Activated naive CD8-positive, alpha-beta T cell treated with anti-CD3 and anti-CD28 coated beads for 36 hours (primary cell): Measurements from ENCODE around the gene LDLRAD4. TPM values are rescaled to one million over a fixed set of nuclear protein-coding genes. Genes with fewer than 3 reads are reported as not detected.

Source experiments
- DNase-seq: peaks from one replicate; pipeline ENCODE4 v3.0.0; 2021
- H3K27ac Mint-ChIP-seq: one replicate; pipeline ENCODE4 v1.8.0; 2022; ENCODE audit warnings: mild to moderate bottlenecking, moderate library complexity, mixed read lengths
- H3K27me3 Mint-ChIP-seq: one replicate; pipeline ENCODE4 v1.8.0; 2022; ENCODE audit warnings: mild to moderate bottlenecking, mixed read lengths
- H3K36me3 Mint-ChIP-seq: one replicate; pipeline ENCODE4 v1.8.0; 2021; ENCODE audit warnings: mild to moderate bottlenecking, mixed read lengths
- H3K4me1 Mint-ChIP-seq: one replicate; pipeline ENCODE4 v1.8.0; 2021; ENCODE audit warnings: mixed read lengths
- H3K4me3 Mint-ChIP-seq: one replicate; pipeline ENCODE4 v1.8.0; 2022; ENCODE audit warnings: mild to moderate bottlenecking, moderate library complexity, mixed read lengths
- H3K9me3 Mint-ChIP-seq: one replicate; pipeline ENCODE4 v1.8.0; 2022; ENCODE audit warnings: mixed read lengths
- total RNA-seq, 2 experiments: library from RNA; stranded (reverse); gene quantifications; one replicate each; pipeline ENCODE4 v1.2.3, GENCODE V29; 2021

Gene LDLRAD4
- total RNA-seq, 2 experiments from 2014 or later: 27.4 to 27.5 TPM

GRCh38 chr18:13446610-13447461, 228.3 kb downstream of the LDLRAD4 start:
- H3K9me3 Mint-ChIP-seq: no peaks in the 10 kb centered on the region
- peak overlapping the region; percentile 17 for H3K27ac Mint-ChIP-seq
- H3K27me3 Mint-ChIP-seq: no peaks in the 10 kb centered on the region
- DNase-seq: peak; percentile 65
- H3K36me3 Mint-ChIP-seq: peaks cover 5% of the 10 kb centered on the region
- H3K4me3 Mint-ChIP-seq: no peak overlapping the region
- peaks cover 34% of the 10 kb centered on the region for H3K4me1 Mint-ChIP-seq

GRCh38 chr18:13447621-13448334, 229.2 kb downstream of the LDLRAD4 start:
- Mint-ChIP-seq H3K27ac (no peak overlapping the region), H3K4me1 (peaks cover 36% of the 10 kb centered on the region), H3K9me3 (no peaks in the 10 kb centered on the region), H3K36me3 (peaks cover 5% of the 10 kb centered on the region), H3K4me3 (no peak overlapping the region), H3K27me3 (no peaks in the 10 kb centered on the region)
- DNase-seq: no peak

- no peaks in the 10 kb centered on the region for H3K27me3 Mint-ChIP-seq
- H3K27ac Mint-ChIP-seq: no peak overlapping the region
- no peaks in the 10 kb centered on the region for H3K9me3 Mint-ChIP-seq
- peaks cover 33% of the 10 kb centered on the region for H3K4me1 Mint-ChIP-seq
- peaks cover 3% of the 10 kb centered on the region for H3K36me3 Mint-ChIP-seq
- no peak overlapping the region for H3K4me3 Mint-ChIP-seq
- DNase-seq: no peak
Measured at GRCh38 chr18:13448335-13448795, 229.8 kb downstream of the LDLRAD4 start.

- Mint-ChIP-seq H3K9me3 (no peaks in the 10 kb centered on the region), H3K36me3 (peaks cover 2% of the 10 kb centered on the region), H3K27me3 (no peaks in the 10 kb centered on the region), H3K4me1 (peaks cover 25% of the 10 kb centered on the region), H3K27ac (no peak overlapping the region), H3K4me3 (no peak overlapping the region)
- no peak for DNase-seq
Measured at GRCh38 chr18:13449651-13450050, 231.1 kb downstream of the LDLRAD4 start.

- Mint-ChIP-seq H3K27ac (peak overlapping the region; percentile 38), H3K9me3 (no peaks in the 10 kb centered on the region), H3K4me1 (peaks cover 28% of the 10 kb centered on the region), H3K4me3 (no peak overlapping the region), H3K27me3 (no peaks in the 10 kb centered on the region), H3K36me3 (peaks cover 2% of the 10 kb centered on the region)
- DNase-seq: no peak
Measured at GRCh38 chr18:13450289-13451212, 232.0 kb downstream of the LDLRAD4 start.

- Mint-ChIP-seq H3K27me3 (no peaks in the 10 kb centered on the region), H3K9me3 (no peaks in the 10 kb centered on the region), H3K36me3 (peaks cover 2% of the 10 kb centered on the region), H3K4me3 (no peak overlapping the region), H3K27ac (peak overlapping the region; percentile 38), H3K4me1 (peaks cover 34% of the 10 kb centered on the region)
- no peak for DNase-seq
Measured at GRCh38 chr18:13451213-13451540, 232.6 kb downstream of the LDLRAD4 start.

- Mint-ChIP-seq H3K4me1 (peaks cover 38% of the 10 kb centered on the region), H3K27me3 (no peaks in the 10 kb centered on the region), H3K4me3 (no peak overlapping the region), H3K36me3 (peaks cover 2% of the 10 kb centered on the region), H3K9me3 (no peaks in the 10 kb centered on the region), H3K27ac (no peak overlapping the region)
- no peak for DNase-seq
Measured at GRCh38 chr18:13451661-13452387, 233.3 kb downstream of the LDLRAD4 start.

GRCh38 chr18:13452388-13452811, 233.8 kb downstream of the LDLRAD4 start:
- H3K27me3 Mint-ChIP-seq: no peaks in the 10 kb centered on the region
- H3K4me3 Mint-ChIP-seq: no peak overlapping the region
- H3K9me3 Mint-ChIP-seq: no peaks in the 10 kb centered on the region
- H3K36me3 Mint-ChIP-seq: peaks cover 7% of the 10 kb centered on the region
- no peak overlapping the region for H3K27ac Mint-ChIP-seq
- DNase-seq: no peak
- peaks cover 44% of the 10 kb centered on the region for H3K4me1 Mint-ChIP-seq

- H3K9me3 Mint-ChIP-seq: peaks cover 4% of the 10 kb centered on the region
- no peak overlapping the region for H3K27ac Mint-ChIP-seq
- no peak overlapping the region for H3K4me3 Mint-ChIP-seq
- no peak for DNase-seq
- H3K36me3 Mint-ChIP-seq: peaks cover 12% of the 10 kb centered on the region
- peaks cover 46% of the 10 kb centered on the region for H3K4me1 Mint-ChIP-seq
- no peaks in the 10 kb centered on the region for H3K27me3 Mint-ChIP-seq
Measured at GRCh38 chr18:13452871-13453680, 234.5 kb downstream of the LDLRAD4 start.

- peaks cover 46% of the 10 kb centered on the region for H3K4me1 Mint-ChIP-seq
- no peak overlapping the region for H3K4me3 Mint-ChIP-seq
- peaks cover 18% of the 10 kb centered on the region for H3K36me3 Mint-ChIP-seq
- peaks cover 4% of the 10 kb centered on the region for H3K9me3 Mint-ChIP-seq
- H3K27ac Mint-ChIP-seq: no peak overlapping the region
- no peaks in the 10 kb centered on the region for H3K27me3 Mint-ChIP-seq
- DNase-seq: no peak
Measured at GRCh38 chr18:13453714-13454113, 235.2 kb downstream of the LDLRAD4 start.

GRCh38 chr18:13454363-13455150, 236.0 kb downstream of the LDLRAD4 start:
- DNase-seq: no peak
- Mint-ChIP-seq H3K27me3 (no peaks in the 10 kb centered on the region), H3K4me1 (peaks cover 46% of the 10 kb centered on the region), H3K9me3 (peaks cover 4% of the 10 kb centered on the region), H3K36me3 (peaks cover 20% of the 10 kb centered on the region), H3K27ac (no peak overlapping the region), H3K4me3 (no peak overlapping the region)

GRCh38 chr18:13455471-13455870, 236.9 kb downstream of the LDLRAD4 start:
- H3K27ac Mint-ChIP-seq: peak overlapping the region; percentile 46
- H3K36me3 Mint-ChIP-seq: peaks cover 20% of the 10 kb centered on the region
- H3K4me1 Mint-ChIP-seq: peaks cover 42% of the 10 kb centered on the region
- no peaks in the 10 kb centered on the region for H3K27me3 Mint-ChIP-seq
- peaks cover 4% of the 10 kb centered on the region for H3K9me3 Mint-ChIP-seq
- DNase-seq: no peak
- H3K4me3 Mint-ChIP-seq: no peak overlapping the region

GRCh38 chr18:13455960-13456481, 237.5 kb downstream of the LDLRAD4 start:
- Mint-ChIP-seq H3K9me3 (peaks cover 4% of the 10 kb centered on the region), H3K27ac (peak overlapping the region; percentile 46)

More at GRCh38 chr18:13455960-13456481, 237.5 kb downstream of the LDLRAD4 start:
- Mint-ChIP-seq H3K4me3 (peak overlapping the region; percentile 22), H3K4me1 (peaks cover 37% of the 10 kb centered on the region), H3K27me3 (no peaks in the 10 kb centered on the region), H3K36me3 (peaks cover 22% of the 10 kb centered on the region)
- peak; percentile 75 for DNase-seq
